GM20431 (cell line): Measurements from ENCODE around the gene SFXN5.

ENCODE experiments used
- in situ Hi-C: fragments of 300-500 bp; cut with MseI, MboI; formaldehyde crosslinking; loops from one replicate; pipeline ENCODE4 v1.15.0; 2020; ENCODE audit warnings: low sequenced_read_pairs; ENCODE audit not compliant: unreplicated experiment

SFXN5 gene

GRCh38 chr2:72895759-72896281, 175.7 kb downstream of the SFXN5 start:
- in situ Hi-C loops: no loop called here

GRCh38 chr2:72895154-72895553, 176.4 kb downstream of the SFXN5 start:
- in situ Hi-C loops: no loop called here

GRCh38 chr2:72894514-72894913, 177.0 kb downstream of the SFXN5 start:
- in situ Hi-C loops: no loop called here

GRCh38 chr2:72893594-72894319, 177.8 kb downstream of the SFXN5 start:
- in situ Hi-C loops: no loop called here

GRCh38 chr2:72892506-72893173, 178.9 kb downstream of the SFXN5 start:
- in situ Hi-C loops: no loop called here
